ENCODE measurements around the gene ETV7. TPM values are rescaled to one million over a fixed set of nuclear protein-coding genes. Genes with fewer than 3 reads are reported as not detected.

The ETV7 gene
- total RNA-seq: 0.47 and 0.88 TPM in 2 replicates

DNA sequence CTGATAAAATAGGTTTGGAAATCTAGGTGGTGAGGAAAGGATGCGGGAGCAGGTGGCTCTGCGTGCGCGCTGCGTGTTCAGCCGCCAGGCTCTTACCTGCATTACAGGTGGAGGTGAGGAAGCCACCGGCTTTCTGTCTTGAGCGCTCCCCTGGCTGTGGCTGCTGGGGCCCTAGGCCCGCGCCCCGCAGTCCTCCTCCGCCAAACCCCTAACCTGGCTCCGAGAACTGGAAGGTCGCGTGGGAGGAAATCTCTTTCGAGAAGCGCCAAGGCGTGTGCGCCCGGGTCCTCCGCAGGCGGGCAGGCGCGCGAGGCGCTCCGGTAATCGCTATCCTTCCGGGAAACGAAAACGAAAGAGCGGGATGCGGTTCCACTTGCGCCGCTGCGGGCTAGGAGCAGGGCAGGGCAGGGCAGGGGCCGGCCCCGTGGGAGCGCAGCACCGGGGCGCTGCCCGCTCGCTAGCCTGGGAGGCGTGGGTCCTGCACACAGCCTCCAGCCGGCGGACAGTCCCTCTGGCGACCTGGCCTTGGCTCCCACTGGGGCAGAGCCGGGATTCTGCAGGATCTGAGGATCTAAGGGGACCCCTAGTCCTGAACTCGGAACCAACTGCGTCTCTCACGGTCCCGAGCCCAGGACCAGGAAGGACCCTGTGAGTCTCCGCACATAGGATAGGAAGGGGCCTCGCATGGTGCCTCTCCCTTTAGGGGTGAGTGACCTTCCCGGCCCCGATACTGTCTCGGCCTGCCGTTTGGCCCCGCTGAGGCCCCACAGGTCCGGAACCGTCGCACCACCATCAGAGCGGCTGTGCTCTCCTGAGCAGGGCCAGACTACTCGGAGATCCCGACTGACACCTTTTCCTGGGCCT lies at the start of gene ETV7:
TSS of gene ETV7 (minus strand) at position 230 of the 864 bp plus-strand sequence. CDS start at position 102, 128 bp downstream.
- H3K4me3 Mint-ChIP-seq: peak within 1 kb of the TSS; percentile 92
- peaks cover 2% of the 10 kb centered on the region for H3K36me3 Mint-ChIP-seq (ENCODE audit: low read depth)
- H3K27ac Mint-ChIP-seq: peak within 1 kb of the TSS; percentile 82
- intact Hi-C loops (cut with micrococcal nuclease): loop anchor here (2.0 kb wide), 1 partner anchor 35 kb away; no protein-coding TSS in a partner anchor
- peaks cover 44% of the 10 kb centered on the region for H3K4me1 Mint-ChIP-seq (ENCODE audit: low read depth)
- H3K9me3 Mint-ChIP-seq: no peaks in the 10 kb centered on the region
- H3K27me3 Mint-ChIP-seq (ENCODE audit: insufficient read depth): peaks cover 36% of the 10 kb centered on the region
- peak; percentile 52 for DNase-seq (ENCODE audit: low spot score)

DNA sequence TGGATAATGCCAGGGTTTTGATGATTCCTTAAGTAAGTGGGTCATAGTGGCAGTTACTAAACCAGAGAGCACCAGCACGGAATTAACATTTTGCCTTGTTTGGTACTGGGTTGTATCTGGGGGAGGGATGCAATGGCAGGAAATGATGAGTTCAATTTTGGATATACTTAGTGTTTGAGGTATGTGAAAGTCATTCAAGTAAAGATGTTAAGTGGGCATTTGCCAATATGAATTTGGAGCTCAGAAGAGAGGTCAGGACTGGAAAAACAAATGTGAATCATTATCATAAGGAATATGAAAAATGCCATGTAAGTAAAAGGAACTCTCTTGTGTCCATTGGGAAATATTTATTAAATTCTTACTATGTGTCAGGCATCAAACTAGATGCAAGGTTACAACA lies 49.0 kb upstream of the ETV7 start:
- peaks cover 2% of the 10 kb centered on the region for H3K27me3 Mint-ChIP-seq (ENCODE audit: insufficient read depth)
- H3K9me3 Mint-ChIP-seq: no peaks in the 10 kb centered on the region
- no peak overlapping the region for H3K27ac Mint-ChIP-seq
- H3K4me3 Mint-ChIP-seq: no peak overlapping the region
- intact Hi-C loops (cut with micrococcal nuclease): no loop called here
- peaks cover 13% of the 10 kb centered on the region for H3K4me1 Mint-ChIP-seq (ENCODE audit: low read depth)
- H3K36me3 Mint-ChIP-seq (ENCODE audit: low read depth): no peaks in the 10 kb centered on the region
- no peak for DNase-seq (ENCODE audit: low spot score)

DNA sequence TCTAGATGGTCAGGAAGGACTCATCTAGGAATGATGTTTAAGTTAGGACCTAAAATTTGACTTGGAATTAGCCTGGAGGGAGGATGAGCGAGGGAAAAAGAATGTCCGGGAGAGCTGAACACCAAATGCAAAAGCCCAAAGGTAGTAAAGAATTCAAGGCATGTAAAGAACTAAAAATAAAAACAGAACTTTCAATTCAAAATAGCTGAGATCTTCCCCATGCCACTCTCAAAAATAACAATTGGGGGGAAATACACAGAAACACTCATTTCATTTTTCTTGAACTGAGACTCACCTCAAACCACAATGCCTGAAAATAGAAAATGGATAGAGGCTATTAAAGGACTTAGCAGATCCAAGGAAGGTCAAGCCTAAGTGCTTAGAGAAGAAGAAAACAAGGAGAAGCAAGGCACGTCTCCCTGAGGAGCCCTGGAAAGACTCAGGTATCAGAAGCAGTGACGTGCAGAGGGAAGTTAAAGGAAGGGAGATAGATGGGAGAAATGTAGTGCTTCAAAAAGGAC lies 44.7 kb upstream of the ETV7 start:
- DNase-seq (ENCODE audit: low spot score): no peak
- no peak overlapping the region for H3K27ac Mint-ChIP-seq
- no peaks in the 10 kb centered on the region for H3K9me3 Mint-ChIP-seq
- peaks cover 6% of the 10 kb centered on the region for H3K4me1 Mint-ChIP-seq (ENCODE audit: low read depth)
- H3K27me3 Mint-ChIP-seq (ENCODE audit: insufficient read depth): peaks cover 8% of the 10 kb centered on the region
- no peaks in the 10 kb centered on the region for H3K36me3 Mint-ChIP-seq (ENCODE audit: low read depth)
- H3K4me3 Mint-ChIP-seq: no peak overlapping the region
- intact Hi-C loops (cut with micrococcal nuclease): no loop called here

- H3K36me3 Mint-ChIP-seq (ENCODE audit: low read depth): no peaks in the 10 kb centered on the region
- H3K27ac Mint-ChIP-seq: no peak overlapping the region
- H3K4me3 Mint-ChIP-seq: no peak overlapping the region
- intact Hi-C loops (cut with micrococcal nuclease): no loop called here
- no peak for DNase-seq (ENCODE audit: low spot score)
- H3K27me3 Mint-ChIP-seq (ENCODE audit: insufficient read depth): peaks cover 9% of the 10 kb centered on the region
- no peaks in the 10 kb centered on the region for H3K9me3 Mint-ChIP-seq
- peaks cover under 1% of the 10 kb centered on the region for H3K4me1 Mint-ChIP-seq (ENCODE audit: low read depth)
Measured at GRCh38 chr6:36431197-36431596, 43.7 kb upstream of the ETV7 start.

DNA sequence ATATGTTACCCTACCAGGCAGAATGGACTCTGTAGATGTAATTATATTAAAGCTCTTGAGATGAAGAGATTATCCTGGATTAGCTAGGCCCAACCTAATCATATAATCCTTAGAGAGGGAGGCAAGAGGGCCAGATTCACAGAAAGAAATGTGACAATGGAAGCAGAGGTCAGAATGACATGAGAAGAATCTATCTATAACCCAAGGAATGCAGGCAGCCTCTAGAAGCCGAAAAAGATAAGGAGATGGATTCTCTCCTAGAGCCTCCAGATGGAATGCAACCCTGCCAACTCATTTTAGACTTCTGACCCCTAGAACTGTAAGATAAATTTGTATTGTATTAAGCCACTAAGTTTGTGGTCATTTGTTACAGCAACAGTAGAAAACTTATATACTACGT lies 42.9 kb upstream of the ETV7 start:
- no peaks in the 10 kb centered on the region for H3K9me3 Mint-ChIP-seq
- H3K27me3 Mint-ChIP-seq (ENCODE audit: insufficient read depth): peaks cover 8% of the 10 kb centered on the region
- H3K36me3 Mint-ChIP-seq (ENCODE audit: low read depth): no peaks in the 10 kb centered on the region
- no peaks in the 10 kb centered on the region for H3K4me1 Mint-ChIP-seq (ENCODE audit: low read depth)
- intact Hi-C loops (cut with micrococcal nuclease): no loop called here
- no peak overlapping the region for H3K27ac Mint-ChIP-seq
- no peak overlapping the region for H3K4me3 Mint-ChIP-seq
- no peak for DNase-seq (ENCODE audit: low spot score)

- H3K4me1 Mint-ChIP-seq (ENCODE audit: low read depth): peaks cover 1% of the 10 kb centered on the region
- H3K9me3 Mint-ChIP-seq: no peaks in the 10 kb centered on the region
- no peak for DNase-seq (ENCODE audit: low spot score)
- H3K36me3 Mint-ChIP-seq (ENCODE audit: low read depth): no peaks in the 10 kb centered on the region
- H3K4me3 Mint-ChIP-seq: no peak overlapping the region
- H3K27me3 Mint-ChIP-seq (ENCODE audit: insufficient read depth): peaks cover 8% of the 10 kb centered on the region
- no peak overlapping the region for H3K27ac Mint-ChIP-seq
- intact Hi-C loops (cut with micrococcal nuclease): no loop called here
Measured at GRCh38 chr6:36428911-36429310, 41.4 kb upstream of the ETV7 start.

DNA sequence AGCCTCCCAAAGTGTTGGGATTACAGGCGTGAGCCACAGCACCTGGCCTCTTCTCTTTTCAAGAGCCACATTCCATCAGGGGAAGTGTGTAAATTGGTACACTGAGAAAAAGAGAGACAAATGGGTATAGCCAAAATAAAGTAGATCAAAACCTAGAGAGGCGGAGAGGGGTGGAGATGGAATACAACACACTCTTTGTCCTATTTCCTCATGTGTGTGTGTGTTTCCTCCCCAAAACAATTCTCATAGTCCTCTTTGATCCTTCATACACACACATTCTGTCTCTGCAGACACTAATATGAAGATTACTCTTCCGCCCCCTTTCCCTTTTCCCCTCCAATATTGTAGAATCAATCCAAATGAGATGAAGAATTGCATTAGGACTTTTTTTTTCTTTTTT lies 39.2 kb upstream of the ETV7 start:
- DNase-seq (ENCODE audit: low spot score): no peak
- Mint-ChIP-seq H3K36me3 (ENCODE audit: low read depth) (no peaks in the 10 kb centered on the region), H3K27ac (no peak overlapping the region), H3K27me3 (ENCODE audit: insufficient read depth) (peaks cover 8% of the 10 kb centered on the region), H3K9me3 (no peaks in the 10 kb centered on the region), H3K4me1 (ENCODE audit: low read depth) (peaks cover 21% of the 10 kb centered on the region), H3K4me3 (no peak overlapping the region)
- intact Hi-C loops (cut with micrococcal nuclease): no loop called here

DNA sequence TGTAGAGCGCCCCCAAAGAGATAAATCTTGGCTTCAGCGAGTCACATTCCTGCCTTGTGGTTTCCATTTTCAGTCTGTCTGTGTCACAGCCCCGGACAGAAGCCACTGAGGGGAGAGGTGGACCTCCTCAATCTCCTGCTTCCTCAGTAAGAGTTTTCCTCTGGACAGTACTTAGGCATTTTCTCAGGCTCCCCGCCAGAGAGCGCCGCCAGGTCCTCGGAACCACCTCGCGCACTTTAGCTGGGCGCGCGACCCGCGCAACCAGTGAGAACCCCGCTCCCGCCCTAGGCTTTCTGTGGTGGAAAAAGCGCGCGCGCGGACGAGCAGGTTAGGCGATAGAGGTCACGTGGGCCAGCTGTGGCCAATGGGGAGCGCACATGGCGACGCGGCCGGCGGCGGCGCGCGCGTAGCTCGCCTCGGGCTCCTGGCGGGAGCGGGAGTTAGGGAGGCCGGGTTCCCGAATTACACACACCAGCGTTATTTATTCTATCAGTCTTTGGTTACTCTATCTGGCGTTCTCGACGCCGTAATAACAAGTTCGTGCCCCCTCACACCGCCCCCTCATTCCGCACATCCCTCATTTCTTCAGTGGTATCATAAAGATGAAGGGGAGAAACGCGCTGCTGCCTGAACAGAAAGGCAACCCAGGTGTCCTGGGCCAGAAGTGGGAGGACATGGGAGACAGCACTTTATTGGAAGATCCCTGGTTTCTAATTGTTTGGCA lies 35.8 kb upstream of the ETV7 start:
- Mint-ChIP-seq H3K27ac (peak overlapping the region; percentile 84), H3K36me3 (ENCODE audit: low read depth) (no peaks in the 10 kb centered on the region), H3K9me3 (no peaks in the 10 kb centered on the region), H3K4me3 (peak overlapping the region; percentile 88), H3K4me1 (ENCODE audit: low read depth) (peaks cover 21% of the 10 kb centered on the region), H3K27me3 (ENCODE audit: insufficient read depth) (peaks cover 11% of the 10 kb centered on the region)
- DNase-seq (ENCODE audit: low spot score): peak; percentile 97
- intact Hi-C loops (cut with micrococcal nuclease): loop anchor here (1.0 to 5.0 kb wide), 8 partner anchors 18 to 503 kb away; partner anchors contain the start of genes ETV7, MAPK14, SRSF3 and STK38

- peak overlapping the region; percentile 84 for H3K27ac Mint-ChIP-seq
- DNase-seq (ENCODE audit: low spot score): no peak
- peak overlapping the region; percentile 88 for H3K4me3 Mint-ChIP-seq
- intact Hi-C loops (cut with micrococcal nuclease): loop anchor here (1.0 to 5.0 kb wide), 8 partner anchors 19 to 502 kb away; partner anchors contain the start of genes ETV7, MAPK14, SRSF3 and STK38
- H3K9me3 Mint-ChIP-seq: no peaks in the 10 kb centered on the region
- peaks cover 21% of the 10 kb centered on the region for H3K4me1 Mint-ChIP-seq (ENCODE audit: low read depth)
- no peaks in the 10 kb centered on the region for H3K36me3 Mint-ChIP-seq (ENCODE audit: low read depth)
- peaks cover 6% of the 10 kb centered on the region for H3K27me3 Mint-ChIP-seq (ENCODE audit: insufficient read depth)
Measured at GRCh38 chr6:36422714-36423100, 35.2 kb upstream of the ETV7 start.

DNA sequence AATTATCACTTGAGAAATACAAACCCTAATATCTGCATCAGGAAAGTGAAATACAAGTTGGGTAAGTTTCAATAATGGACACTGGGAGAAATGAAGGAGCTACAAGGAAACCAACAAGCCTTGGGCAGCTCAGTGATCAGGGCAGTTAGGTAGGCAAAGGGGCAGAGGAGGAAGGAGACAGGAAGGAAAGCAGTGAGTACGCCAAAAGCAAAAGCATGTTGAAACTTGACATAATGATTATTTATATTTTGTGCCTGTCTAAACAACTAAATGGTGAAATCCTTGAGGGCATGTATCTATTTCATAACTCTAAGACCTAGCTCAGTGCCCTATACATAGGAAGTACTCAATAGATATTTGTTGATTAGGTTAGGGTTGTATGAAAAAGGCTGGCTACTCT lies 31.8 kb upstream of the ETV7 start:
- Mint-ChIP-seq H3K4me3 (no peak overlapping the region), H3K9me3 (no peaks in the 10 kb centered on the region), H3K36me3 (ENCODE audit: low read depth) (no peaks in the 10 kb centered on the region), H3K4me1 (ENCODE audit: low read depth) (peaks cover 21% of the 10 kb centered on the region), H3K27ac (no peak overlapping the region), H3K27me3 (ENCODE audit: insufficient read depth) (peaks cover 11% of the 10 kb centered on the region)
- DNase-seq (ENCODE audit: low spot score): no peak
- intact Hi-C loops (cut with micrococcal nuclease): no loop called here

GRCh38 chr6:36418558-36418957 lies 31.1 kb upstream of the ETV7 start:
- intact Hi-C loops (cut with micrococcal nuclease): no loop called here
- no peak for DNase-seq (ENCODE audit: low spot score)
- H3K27me3 Mint-ChIP-seq (ENCODE audit: insufficient read depth): peaks cover 13% of the 10 kb centered on the region
- no peaks in the 10 kb centered on the region for H3K9me3 Mint-ChIP-seq
- no peak overlapping the region for H3K4me3 Mint-ChIP-seq
- peaks cover 16% of the 10 kb centered on the region for H3K4me1 Mint-ChIP-seq (ENCODE audit: low read depth)
- H3K27ac Mint-ChIP-seq: no peak overlapping the region
- H3K36me3 Mint-ChIP-seq (ENCODE audit: low read depth): no peaks in the 10 kb centered on the region

DNA sequence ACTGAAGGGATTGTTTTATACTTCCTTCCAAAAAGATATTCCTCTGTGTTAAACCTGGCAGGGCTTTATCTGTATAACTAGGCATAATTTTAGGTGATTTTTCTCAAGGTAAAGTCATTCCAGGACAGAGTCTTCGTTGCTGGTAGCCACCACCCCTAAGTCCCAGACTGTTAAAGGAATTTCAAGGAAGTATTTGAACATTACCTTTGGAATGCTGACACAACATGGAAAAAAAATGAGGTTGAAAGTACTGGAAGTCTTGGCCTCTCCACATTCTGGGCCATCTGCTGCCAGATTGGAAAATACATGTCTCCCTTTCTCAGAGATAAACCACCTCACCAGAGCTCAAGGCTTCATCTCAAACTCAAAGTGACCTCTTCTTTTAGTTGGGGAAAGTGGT lies 27.0 kb upstream of the ETV7 start:
- peaks cover 7% of the 10 kb centered on the region for H3K9me3 Mint-ChIP-seq
- no peaks in the 10 kb centered on the region for H3K4me1 Mint-ChIP-seq (ENCODE audit: low read depth)
- intact Hi-C loops (cut with micrococcal nuclease): no loop called here
- peaks cover 23% of the 10 kb centered on the region for H3K27me3 Mint-ChIP-seq (ENCODE audit: insufficient read depth)
- no peaks in the 10 kb centered on the region for H3K36me3 Mint-ChIP-seq (ENCODE audit: low read depth)
- no peak overlapping the region for H3K4me3 Mint-ChIP-seq
- DNase-seq (ENCODE audit: low spot score): no peak
- no peak overlapping the region for H3K27ac Mint-ChIP-seq
